Measurements from ENCODE around the gene NR2C1. TPM values are rescaled to one million over a fixed set of nuclear protein-coding genes. Genes with fewer than 3 reads are reported as not detected.
"Not testable (repeated sequence)": the region's sequence is repeated elsewhere in the genome, so short reads cannot be mapped to it uniquely, and the experiment has no call there.

Gene NR2C1
- total RNA-seq, 1 experiment from 2014 or later, result 45.2 TPM

- H3K9ac ChIP-seq (ENCODE audit: low read length); H2AFZ ChIP-seq (ENCODE audit: low read length); H3K27ac ChIP-seq (ENCODE audit: low read length); H3K4me2 ChIP-seq (ENCODE audit: low read depth, low read length, poor library complexity, severe bottlenecking); H3K27me3 ChIP-seq (ENCODE audit: low read length); H3K9me3 ChIP-seq (ENCODE audit: low read length); H4K20me1 ChIP-seq (ENCODE audit: insufficient read depth, low read depth, low read length); H3K4me3 ChIP-seq (ENCODE audit: low read length); H3K9me2 ChIP-seq (replicated peaks; ENCODE audit: insufficient read depth, low read length); DNase-seq: not testable (repeated sequence)
- peaks cover 79% of the 10 kb centered on the region for H3K79me2 ChIP-seq (ENCODE audit: low read length)
- H3K36me3 ChIP-seq (ENCODE audit: insufficient read depth, low read length), result peaks cover 41% of the 10 kb centered on the region
- peaks cover 14% of the 10 kb centered on the region for H3K4me1 ChIP-seq (ENCODE audit: low read length)
These were observed 79.6 kb downstream of the NR2C1 start for GRCh38 chr12:94993855-94994254.

GRCh38 chr12:94990222-94990621 lies 83.2 kb downstream of the NR2C1 start:
- no peaks in the 10 kb centered on the region for H3K4me1 ChIP-seq (ENCODE audit: low read length)

DNA sequence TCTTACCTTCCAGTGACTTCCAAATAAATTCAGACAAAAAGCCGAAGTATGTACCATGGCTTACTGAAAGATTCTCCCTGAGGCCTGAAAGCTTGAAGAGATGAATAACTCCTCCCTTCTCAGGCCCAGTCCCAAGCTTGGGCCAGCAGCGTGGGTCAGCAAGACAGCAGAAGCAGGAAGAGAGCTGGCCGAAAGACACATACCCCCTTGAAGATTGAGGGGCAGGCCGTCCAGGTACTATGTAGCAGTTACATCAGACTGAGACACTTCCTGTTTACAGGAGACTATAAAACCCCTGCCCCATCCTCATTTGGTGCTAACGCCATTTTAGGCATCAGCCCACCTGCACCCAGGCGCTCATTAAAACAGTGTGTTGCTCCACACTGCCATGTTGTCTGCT lies 84.9 kb downstream of the NR2C1 start:
- H3K27me3 ChIP-seq (ENCODE audit: low read length), result no peaks in the 10 kb centered on the region
- no peak overlapping the region for H3K9ac ChIP-seq (ENCODE audit: low read length)
- peaks cover 9% of the 10 kb centered on the region for H3K4me1 ChIP-seq (ENCODE audit: low read length)
- H4K20me1 ChIP-seq (ENCODE audit: insufficient read depth, low read depth, low read length), result no peaks in the 10 kb centered on the region
- H3K4me2 ChIP-seq (ENCODE audit: low read depth, low read length, poor library complexity, severe bottlenecking), result no peak overlapping the region
- peaks cover 70% of the 10 kb centered on the region for H3K79me2 ChIP-seq (ENCODE audit: low read length)
- H3K9me2 ChIP-seq (replicated peaks; ENCODE audit: insufficient read depth, low read length), result no peaks in the 10 kb centered on the region
- H3K36me3 ChIP-seq (ENCODE audit: insufficient read depth, low read length), result peaks cover 22% of the 10 kb centered on the region
- DNase-seq, result peak; percentile 39
- no peaks in the 10 kb centered on the region for H3K9me3 ChIP-seq (ENCODE audit: low read length)
- H3K27ac ChIP-seq (ENCODE audit: low read length), result no peak overlapping the region
- H2AFZ ChIP-seq (ENCODE audit: low read length), result no peak overlapping the region
- H3K4me3 ChIP-seq (ENCODE audit: low read length), result no peak overlapping the region

More at GRCh38 chr12:94990222-94990621, 83.2 kb downstream of the NR2C1 start:
- Histone ChIP-seq H3K9me2 (replicated peaks; ENCODE audit: insufficient read depth, low read length) (no peaks in the 10 kb centered on the region), H3K36me3 (ENCODE audit: insufficient read depth, low read length) (peaks cover 26% of the 10 kb centered on the region), H3K9me3 (ENCODE audit: low read length) (no peaks in the 10 kb centered on the region), H3K79me2 (ENCODE audit: low read length) (peaks cover 74% of the 10 kb centered on the region), H3K27ac (ENCODE audit: low read length) (no peak overlapping the region), H3K4me3 (ENCODE audit: low read length) (no peak overlapping the region), H3K9ac (ENCODE audit: low read length) (no peak overlapping the region), H3K4me2 (ENCODE audit: low read depth, low read length, poor library complexity, severe bottlenecking) (no peak overlapping the region), H2AFZ (ENCODE audit: low read length) (no peak overlapping the region), H4K20me1 (ENCODE audit: insufficient read depth, low read depth, low read length) (no peaks in the 10 kb centered on the region), H3K27me3 (ENCODE audit: low read length) (no peaks in the 10 kb centered on the region)
- DNase-seq, result no peak

GRCh38 chr12:94987801-94988200 lies 85.6 kb downstream of the NR2C1 start:
- no peaks in the 10 kb centered on the region for H3K9me2 ChIP-seq (replicated peaks; ENCODE audit: insufficient read depth, low read length)
- H3K36me3 ChIP-seq (ENCODE audit: insufficient read depth, low read length), result peaks cover 27% of the 10 kb centered on the region
- H3K4me3 ChIP-seq (ENCODE audit: low read length), result no peak overlapping the region
- no peaks in the 10 kb centered on the region for H3K27me3 ChIP-seq (ENCODE audit: low read length)
- peak; percentile 30 for DNase-seq
- H3K9ac ChIP-seq (ENCODE audit: low read length), result no peak overlapping the region
- H3K79me2 ChIP-seq (ENCODE audit: low read length), result peaks cover 76% of the 10 kb centered on the region
- H2AFZ ChIP-seq (ENCODE audit: low read length), result no peak overlapping the region
- peaks cover 16% of the 10 kb centered on the region for H3K4me1 ChIP-seq (ENCODE audit: low read length)
- no peaks in the 10 kb centered on the region for H4K20me1 ChIP-seq (ENCODE audit: insufficient read depth, low read depth, low read length)
- no peak overlapping the region; the same call in 1 of the 2 replicates for H3K27ac ChIP-seq (ENCODE audit: low read length)
- H3K4me2 ChIP-seq (ENCODE audit: low read depth, low read length, poor library complexity, severe bottlenecking), result no peak overlapping the region
- H3K9me3 ChIP-seq (ENCODE audit: low read length), result no peaks in the 10 kb centered on the region

DNA sequence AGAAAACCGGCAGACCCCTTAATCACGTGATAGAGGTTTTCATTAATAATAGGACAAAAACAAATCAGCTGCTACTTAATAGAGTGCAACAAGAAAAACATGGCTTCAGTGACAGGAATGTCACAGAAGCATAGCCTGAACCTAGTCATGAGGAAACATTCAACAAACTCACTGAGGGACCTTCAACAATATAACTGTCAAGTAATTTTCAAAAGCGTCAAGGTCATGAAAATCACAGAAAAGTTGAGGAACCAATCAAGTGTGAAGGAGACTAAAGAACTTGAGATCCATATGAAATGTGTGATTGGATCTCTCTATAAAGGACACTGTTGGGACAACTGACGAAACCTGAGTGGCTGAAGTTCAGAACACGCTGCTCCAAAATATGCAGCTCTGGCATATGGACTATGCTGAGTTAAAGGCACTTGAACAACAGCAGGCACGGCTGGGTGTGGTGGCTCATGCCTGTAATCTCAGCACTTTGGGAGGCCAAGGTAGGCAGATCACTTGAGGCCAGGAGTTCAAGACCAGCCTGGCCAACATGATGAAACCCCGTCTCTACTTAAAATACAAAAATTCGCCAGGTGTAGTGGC lies 86.2 kb downstream of the NR2C1 start:
- no peak overlapping the region for H3K27ac ChIP-seq (ENCODE audit: low read length)
- no peaks in the 10 kb centered on the region for H4K20me1 ChIP-seq (ENCODE audit: insufficient read depth, low read depth, low read length)
- H3K4me3 ChIP-seq (ENCODE audit: low read length), result no peak overlapping the region
- no peaks in the 10 kb centered on the region for H3K9me3 ChIP-seq (ENCODE audit: low read length)
- peaks cover 74% of the 10 kb centered on the region for H3K79me2 ChIP-seq (ENCODE audit: low read length)
- peaks cover 27% of the 10 kb centered on the region for H3K36me3 ChIP-seq (ENCODE audit: insufficient read depth, low read length)
- no peak overlapping the region for H2AFZ ChIP-seq (ENCODE audit: low read length)
- peaks cover 22% of the 10 kb centered on the region for H3K4me1 ChIP-seq (ENCODE audit: low read length)
- no peak overlapping the region for H3K4me2 ChIP-seq (ENCODE audit: low read depth, low read length, poor library complexity, severe bottlenecking)
- no peak overlapping the region for H3K9ac ChIP-seq (ENCODE audit: low read length)
- H3K9me2 ChIP-seq (replicated peaks; ENCODE audit: insufficient read depth, low read length), result no peaks in the 10 kb centered on the region
- DNase-seq, result peak; percentile 21
- H3K27me3 ChIP-seq (ENCODE audit: low read length), result no peaks in the 10 kb centered on the region

- DNase-seq; H3K4me2 ChIP-seq (ENCODE audit: low read depth, low read length, poor library complexity, severe bottlenecking); H3K9ac ChIP-seq (ENCODE audit: low read length); H4K20me1 ChIP-seq (ENCODE audit: insufficient read depth, low read depth, low read length); H3K27me3 ChIP-seq (ENCODE audit: low read length); H3K9me3 ChIP-seq (ENCODE audit: low read length); H2AFZ ChIP-seq (ENCODE audit: low read length); H3K27ac ChIP-seq (ENCODE audit: low read length); H3K4me3 ChIP-seq (ENCODE audit: low read length); H3K9me2 ChIP-seq (replicated peaks; ENCODE audit: insufficient read depth, low read length): not testable (repeated sequence)
- Histone ChIP-seq H3K36me3 (ENCODE audit: insufficient read depth, low read length) (peaks cover 22% of the 10 kb centered on the region), H3K4me1 (ENCODE audit: low read length) (peaks cover 36% of the 10 kb centered on the region), H3K79me2 (ENCODE audit: low read length) (peaks cover 78% of the 10 kb centered on the region)
These were observed 88.3 kb downstream of the NR2C1 start for GRCh38 chr12:94985099-94985498.

DNA sequence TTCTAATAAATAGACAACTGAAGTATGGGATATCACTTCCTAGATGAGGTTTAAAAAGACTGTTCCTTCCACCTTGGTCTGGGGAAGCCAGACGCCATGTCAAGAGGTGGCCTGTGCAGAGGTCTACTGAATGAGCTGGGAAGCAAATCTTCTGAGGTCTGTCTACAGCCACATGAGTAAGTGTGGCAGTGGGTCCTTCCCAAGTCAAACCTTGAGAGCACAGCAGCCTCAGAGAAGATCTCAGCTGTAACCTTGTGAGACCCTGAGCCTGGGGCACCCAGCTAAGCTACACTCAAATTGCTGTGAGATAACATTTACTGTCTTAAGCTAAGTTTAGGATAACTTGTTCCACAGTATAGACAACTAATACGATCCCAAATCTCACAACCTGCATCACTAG lies 90.1 kb downstream of the NR2C1 start:
- Histone ChIP-seq H3K4me2 (ENCODE audit: low read depth, low read length, poor library complexity, severe bottlenecking) (peak overlapping the region; percentile 16), H3K4me3 (ENCODE audit: low read length) (no peak overlapping the region), H4K20me1 (ENCODE audit: insufficient read depth, low read depth, low read length) (no peaks in the 10 kb centered on the region), H3K9me2 (replicated peaks; ENCODE audit: insufficient read depth, low read length) (no peaks in the 10 kb centered on the region), H3K27ac (ENCODE audit: low read length) (peak overlapping the region; percentile 71), H3K9ac (ENCODE audit: low read length) (peak overlapping the region; percentile 17; the same call in 1 of the 2 replicates), H3K79me2 (ENCODE audit: low read length) (peaks cover 77% of the 10 kb centered on the region), H3K9me3 (ENCODE audit: low read length) (no peaks in the 10 kb centered on the region), H3K27me3 (ENCODE audit: low read length) (no peaks in the 10 kb centered on the region), H2AFZ (ENCODE audit: low read length) (no peak overlapping the region), H3K4me1 (ENCODE audit: low read length) (peaks cover 52% of the 10 kb centered on the region), H3K36me3 (ENCODE audit: insufficient read depth, low read length) (peaks cover 18% of the 10 kb centered on the region)
- no peak for DNase-seq

DNA sequence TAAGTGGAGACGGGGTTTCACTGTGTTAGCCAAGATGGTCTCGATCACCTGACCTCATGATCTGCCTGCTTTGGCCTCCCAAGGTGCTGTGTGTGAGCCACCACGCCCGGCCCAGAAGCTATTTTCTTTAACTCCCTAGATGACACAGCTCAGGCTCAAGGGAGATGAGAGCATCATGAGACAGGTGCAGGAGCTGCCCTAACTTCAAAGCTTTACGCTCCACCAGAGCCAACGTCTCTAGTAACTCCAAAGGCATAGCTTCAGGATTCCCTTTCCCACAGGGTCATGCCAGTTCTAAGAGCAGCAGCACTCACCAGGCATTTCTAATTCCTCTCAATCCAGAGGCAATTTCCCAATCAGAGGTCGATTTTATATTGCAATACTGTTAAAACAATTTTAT lies 91.0 kb downstream of the NR2C1 start:
- Histone ChIP-seq H3K4me1 (ENCODE audit: low read length) (peaks cover 57% of the 10 kb centered on the region), H3K27me3 (ENCODE audit: low read length) (no peaks in the 10 kb centered on the region), H3K9ac (ENCODE audit: low read length) (no peak overlapping the region), H3K4me3 (ENCODE audit: low read length) (no peak overlapping the region), H3K36me3 (ENCODE audit: insufficient read depth, low read length) (peaks cover 18% of the 10 kb centered on the region), H2AFZ (ENCODE audit: low read length) (no peak overlapping the region), H4K20me1 (ENCODE audit: insufficient read depth, low read depth, low read length) (no peaks in the 10 kb centered on the region), H3K79me2 (ENCODE audit: low read length) (peaks cover 77% of the 10 kb centered on the region), H3K9me2 (replicated peaks; ENCODE audit: insufficient read depth, low read length) (no peaks in the 10 kb centered on the region), H3K4me2 (ENCODE audit: low read depth, low read length, poor library complexity, severe bottlenecking) (peak overlapping the region; percentile 16), H3K27ac (ENCODE audit: low read length) (peak overlapping the region; percentile 71), H3K9me3 (ENCODE audit: low read length) (no peaks in the 10 kb centered on the region)
- DNase-seq, result peak; percentile 60
